Upper lobe of left lung (tissue), 4 donors: Measurements from ENCODE around the gene GTF2H1.
"Not testable (repeated sequence)": the region's sequence is repeated elsewhere in the genome, so short reads cannot be mapped to it uniquely, and the experiment has no call there.

Experiments used
- EP300 ChIP-seq, 4 donors: sonication (generic); formaldehyde crosslinking; IDR thresholded peaks; one replicate each; pipeline ENCODE4 v1.5.1; 2017; ENCODE audit warnings: antibody characterized with exemption in 4 of 4, control low read depth in 2 of 4
- POLR2A ChIP-seq, 4 donors: fragments of 450-650 bp; IDR thresholded peaks; one replicate each; pipeline ENCODE4 v1.5.1; 2016 to 2017; ENCODE audit warnings: antibody characterized with exemption in 4 of 4, mild to moderate bottlenecking in 2 of 4
- TF ChIP-seq, protein P1 (sequence below), 6 experiments: fragments of 450-650 bp in 4 of 6; fragments of 200-600 bp in 2 of 6; sonication (generic) in 2 of 6; IDR thresholded peaks; one replicate each; pipeline ENCODE4 v1.5.1; 2016 to 2019; ENCODE audit warnings: antibody characterized with exemption in 6 of 6

- not testable (repeated sequence) for TF ChIP-seq EP300, POLR2A (IDR thresholded peaks at IDR 0.05)
- TF ChIP-seq, protein P1, sequence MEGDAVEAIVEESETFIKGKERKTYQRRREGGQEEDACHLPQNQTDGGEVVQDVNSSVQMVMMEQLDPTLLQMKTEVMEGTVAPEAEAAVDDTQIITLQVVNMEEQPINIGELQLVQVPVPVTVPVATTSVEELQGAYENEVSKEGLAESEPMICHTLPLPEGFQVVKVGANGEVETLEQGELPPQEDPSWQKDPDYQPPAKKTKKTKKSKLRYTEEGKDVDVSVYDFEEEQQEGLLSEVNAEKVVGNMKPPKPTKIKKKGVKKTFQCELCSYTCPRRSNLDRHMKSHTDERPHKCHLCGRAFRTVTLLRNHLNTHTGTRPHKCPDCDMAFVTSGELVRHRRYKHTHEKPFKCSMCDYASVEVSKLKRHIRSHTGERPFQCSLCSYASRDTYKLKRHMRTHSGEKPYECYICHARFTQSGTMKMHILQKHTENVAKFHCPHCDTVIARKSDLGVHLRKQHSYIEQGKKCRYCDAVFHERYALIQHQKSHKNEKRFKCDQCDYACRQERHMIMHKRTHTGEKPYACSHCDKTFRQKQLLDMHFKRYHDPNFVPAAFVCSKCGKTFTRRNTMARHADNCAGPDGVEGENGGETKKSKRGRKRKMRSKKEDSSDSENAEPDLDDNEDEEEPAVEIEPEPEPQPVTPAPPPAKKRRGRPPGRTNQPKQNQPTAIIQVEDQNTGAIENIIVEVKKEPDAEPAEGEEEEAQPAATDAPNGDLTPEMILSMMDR (IDR thresholded peaks at IDR 0.05) = not testable (repeated sequence)
These were observed 1.5 kb downstream of the GTF2H1 start for GRCh38 chr11:18323881-18324280.
